GM12891 (cell line): Measurements from ENCODE around the gene HOXA9.

Source experiments
- PAX5 ChIP-seq: IDR thresholded peaks from 2 replicates; pipeline ENCODE4 v1.6.1; 2011; ENCODE audit warnings: low read length, moderate library complexity, mild to moderate bottlenecking; ENCODE audit not compliant: insufficient read depth, severe bottlenecking
- POLR2A ChIP-seq: IDR thresholded peaks from 2 replicates; pipeline ENCODE4 v1.6.1; 2011; ENCODE audit warnings: low read depth, low read length, control low read depth
- POLR2AphosphoS5 ChIP-seq: IDR thresholded peaks from 2 replicates; pipeline ENCODE4 v1.6.1; 2011; ENCODE audit warnings: low read depth, low read length, control low read depth
- POU2F2 ChIP-seq: IDR thresholded peaks from 2 replicates; pipeline ENCODE4 v1.6.1; 2011; ENCODE audit warnings: low read depth, mild to moderate bottlenecking, control low read depth, low read length, moderate library complexity
- SPI1 ChIP-seq: IDR thresholded peaks from 2 replicates; pipeline ENCODE4 v1.6.1; 2011; ENCODE audit warnings: low read depth, low read length, control low read depth
- TAF1 ChIP-seq: IDR thresholded peaks from 2 replicates; pipeline ENCODE4 v1.6.1; 2011; ENCODE audit warnings: low read depth, low read length, control low read depth

DNA sequence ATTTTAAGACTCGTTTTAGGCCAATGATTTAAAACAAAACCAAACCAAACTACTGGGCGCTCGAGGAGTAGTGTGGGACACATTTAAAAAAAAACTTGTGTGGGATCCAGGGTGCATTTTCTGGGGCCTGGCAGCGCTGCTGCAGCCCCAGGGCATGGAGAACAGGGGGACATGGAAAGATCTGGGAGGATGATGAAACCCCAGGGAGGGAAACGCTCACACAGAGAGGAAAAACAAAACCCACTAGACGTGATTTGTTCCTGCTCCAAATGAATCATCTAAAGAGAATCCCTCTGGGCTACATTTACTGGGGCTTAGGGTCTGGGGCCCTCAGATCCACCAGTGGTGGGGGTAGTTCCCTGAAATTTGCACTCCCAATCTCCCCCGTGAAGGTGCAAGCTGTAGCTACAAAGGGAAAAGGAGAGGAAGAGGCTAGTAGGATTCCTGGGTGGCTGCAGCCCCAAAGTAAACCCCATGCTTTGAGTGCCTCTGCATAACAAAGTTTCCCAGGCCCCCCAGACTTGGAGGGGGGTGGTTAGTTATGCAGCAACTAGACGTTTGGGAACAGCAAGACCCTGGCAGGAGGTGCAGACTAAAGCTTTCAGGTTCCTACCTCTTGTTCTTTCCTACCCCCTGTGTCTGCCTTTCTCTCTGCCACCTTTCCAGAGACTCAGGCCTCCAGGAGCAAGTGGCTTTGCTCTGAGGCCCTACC, 49.1 kb upstream of the HOXA9 start:
- TF ChIP-seq POLR2A (no peak), POLR2AphosphoS5 (no peak), TAF1 (no peak), SPI1 (no peak), PAX5 (no peak), POU2F2 (no peak)
